Measurements from ENCODE around the gene KDM3A. TPM values are rescaled to one million over a fixed set of nuclear protein-coding genes. Genes with fewer than 3 reads are reported as not detected.

KDM3A gene
- polyA plus RNA-seq, 1 of the 3 experiments (the other 2 are of a cell fraction): 13.7 TPM

- Histone ChIP-seq H3F3A (replicated peaks; ENCODE audit: insufficient read depth) (no peaks in the 10 kb centered on the region), H3K4me2 (no peak overlapping the region), H3K79me2 (ENCODE audit: insufficient read depth) (no peaks in the 10 kb centered on the region), H3K9ac (no peak overlapping the region), H2AFZ (ENCODE audit: low read depth) (no peak overlapping the region), H3K9me2 (no peaks in the 10 kb centered on the region), H3K4me1 (ENCODE audit: control insufficient read depth in 1 of 2, insufficient read depth in 2 of 2, low read depth in 1 of 2, low read length in 1 of 2) (peaks cover 0 to 4% of the 10 kb centered on the region in 2 experiments; a peak in 1 of 4 replicates), H3K27me3 (ENCODE audit: insufficient read depth) (no peaks in the 10 kb centered on the region), H4K20me1 (ENCODE audit: insufficient read depth) (no peaks in the 10 kb centered on the region), H3K4me3 (ENCODE audit: low read depth in 2 of 2, low read length in 1 of 2) (no peak overlapping the region), H3K9me3 (no peaks in the 10 kb centered on the region), H3K27ac (ENCODE audit: low read depth in 2 of 2, low read length in 1 of 2) (no peak overlapping the region), H3K36me3 (replicated peaks in 1 of 2; ENCODE audit: control insufficient read depth in 1 of 2, insufficient read depth in 2 of 2, low read length in 1 of 2) (no peaks in the 10 kb centered on the region)
- POLR2A ChIA-PET: interaction anchor here (2.1 kb wide), 1 partner anchor 42 kb away, joined by 6 read pairs; the partner anchor contains the start of gene KDM3A
- DNase-seq: no peak
- TF ChIP-seq IRF3 (IDR thresholded peaks at IDR 0.05; ENCODE audit: low read depth, low read length) (no peak), SMC3 (IDR thresholded peaks at IDR 0.05; ENCODE audit: low read depth, low read length) (no peak), ZBTB33 (IDR thresholded peaks at IDR 0.05; ENCODE audit: borderline replicate concordance, low read depth) (no peak), ELF1 (IDR thresholded peaks at IDR 0.05) (no peak), NFIC (IDR thresholded peaks at IDR 0.05; ENCODE audit: borderline replicate concordance) (no peak), RXRA (IDR thresholded peaks at IDR 0.05; ENCODE audit: borderline replicate concordance, low read depth) (no peak), USF2 (IDR thresholded peaks at IDR 0.05; ENCODE audit: borderline replicate concordance, low read depth, low read length) (no peak), CHD2 (IDR thresholded peaks at IDR 0.05; ENCODE audit: low read length, partially characterized antibody) (no peak), GATA2 (CRISPR knock-in tag; IDR thresholded peaks at IDR 0.05) (no peak), EP300 (IDR thresholded peaks at IDR 0.05; ENCODE audit: borderline replicate concordance in 1 of 2, low read depth in 1 of 2, low read length in 1 of 2) (no peak), CTCF (IDR thresholded peaks at IDR 0.05) (no peak), MEF2A (IDR thresholded peaks at IDR 0.05; ENCODE audit: borderline replicate concordance, low read depth) (no peak), NRF1 (IDR thresholded peaks at IDR 0.05; ENCODE audit: low read depth, low read length) (no peak), POLR2AphosphoS5 (IDR thresholded peaks at IDR 0.05; ENCODE audit: low read depth, low read length) (no peak), TCF12 (IDR thresholded peaks at IDR 0.05) (no peak), SIN3A (IDR thresholded peaks at IDR 0.05; ENCODE audit: borderline replicate concordance, low read depth, low read length) (no peak), RCOR1 (IDR thresholded peaks at IDR 0.05; ENCODE audit: low read length) (no peak)
- TF ChIP-seq, protein P1, sequence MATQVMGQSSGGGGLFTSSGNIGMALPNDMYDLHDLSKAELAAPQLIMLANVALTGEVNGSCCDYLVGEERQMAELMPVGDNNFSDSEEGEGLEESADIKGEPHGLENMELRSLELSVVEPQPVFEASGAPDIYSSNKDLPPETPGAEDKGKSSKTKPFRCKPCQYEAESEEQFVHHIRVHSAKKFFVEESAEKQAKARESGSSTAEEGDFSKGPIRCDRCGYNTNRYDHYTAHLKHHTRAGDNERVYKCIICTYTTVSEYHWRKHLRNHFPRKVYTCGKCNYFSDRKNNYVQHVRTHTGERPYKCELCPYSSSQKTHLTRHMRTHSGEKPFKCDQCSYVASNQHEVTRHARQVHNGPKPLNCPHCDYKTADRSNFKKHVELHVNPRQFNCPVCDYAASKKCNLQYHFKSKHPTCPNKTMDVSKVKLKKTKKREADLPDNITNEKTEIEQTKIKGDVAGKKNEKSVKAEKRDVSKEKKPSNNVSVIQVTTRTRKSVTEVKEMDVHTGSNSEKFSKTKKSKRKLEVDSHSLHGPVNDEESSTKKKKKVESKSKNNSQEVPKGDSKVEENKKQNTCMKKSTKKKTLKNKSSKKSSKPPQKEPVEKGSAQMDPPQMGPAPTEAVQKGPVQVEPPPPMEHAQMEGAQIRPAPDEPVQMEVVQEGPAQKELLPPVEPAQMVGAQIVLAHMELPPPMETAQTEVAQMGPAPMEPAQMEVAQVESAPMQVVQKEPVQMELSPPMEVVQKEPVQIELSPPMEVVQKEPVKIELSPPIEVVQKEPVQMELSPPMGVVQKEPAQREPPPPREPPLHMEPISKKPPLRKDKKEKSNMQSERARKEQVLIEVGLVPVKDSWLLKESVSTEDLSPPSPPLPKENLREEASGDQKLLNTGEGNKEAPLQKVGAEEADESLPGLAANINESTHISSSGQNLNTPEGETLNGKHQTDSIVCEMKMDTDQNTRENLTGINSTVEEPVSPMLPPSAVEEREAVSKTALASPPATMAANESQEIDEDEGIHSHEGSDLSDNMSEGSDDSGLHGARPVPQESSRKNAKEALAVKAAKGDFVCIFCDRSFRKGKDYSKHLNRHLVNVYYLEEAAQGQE (IDR thresholded peaks at IDR 0.05; ENCODE audit: low read depth, low read length): no peak
- CTCF ChIA-PET: interaction anchor here (0.7 kb wide), 1 partner anchor 24 kb away, joined by 3 read pairs; no protein-coding TSS in a partner anchor
- WGBS (ENCODE audit: low lambda C conversion rate): 61% methylated on average over 7 of the region's 7 CpGs
Observed at GRCh38 chr2:86398500-86399474, 42.4 kb upstream of the KDM3A start.
